HCT116 (cell line): ENCODE measurements around the gene CLEC16A. TPM values are rescaled to one million over a fixed set of nuclear protein-coding genes. Genes with fewer than 3 reads are reported as not detected.
A peak's percentile ranks its signal among the peaks of the same experiment; 100 is the strongest.

Source experiments
- ATAC-seq: fragments of 200-7000 bp; cut with Tn5 transposase; 2 replicates; pipeline ENCODE4 v1.9.1; 2020; ENCODE audit warnings: mild to moderate bottlenecking, moderate library complexity
- BruUV-seq: library from RNA; stranded (reverse); fragments of 400-500 nt; replicated peaks from 2 replicates; lab custom pipeline; 2021; lab: Mats Ljungman, UMichigan
- CTCF ChIA-PET: fragments of 300-600 bp; sonication (Branson Sonifier 250); formaldehyde crosslinking; loops from one replicate; lab custom pipeline; 2021; ENCODE audit warnings: antibody characterized with exemption; lab: Charles Lee
- POLR2A ChIA-PET: fragments of 300-600, 350-600 bp; sonication (Branson Sonifier 250); formaldehyde crosslinking; loops from one replicate; lab custom pipeline; 2021; ENCODE audit warnings: antibody characterized with exemption; lab: Charles Lee
- RAD21 ChIA-PET, 2 experiments: fragments of 300-600 bp; sonication (Branson Sonifier 250); formaldehyde crosslinking; loops; one replicate each; lab custom pipeline; 2023; ENCODE audit warnings: low total read pairs in 2 of 2; ENCODE audit not compliant: uncharacterized antibody in 2 of 2, unreplicated experiment in 2 of 2, low non-redundant PET in 1 of 2; lab: Charles Lee
- DNase-seq: peaks from one replicate; pipeline ENCODE4 v3.0.0-alpha.2; 2010; ENCODE audit warnings: low read depth, low spot score
- H2AFZ ChIP-seq: fragments of 200-600 bp; shearing (Covaris generic), sonication (generic); 2 replicates; pipeline ENCODE4 v1.6.1; 2017; ENCODE audit warnings: low read depth, mixed run types, mixed read lengths, antibody characterized with exemption, low read length; ENCODE audit not compliant: poor library complexity, severe bottlenecking
- H3K27ac ChIP-seq: 2 replicates; pipeline ENCODE4 v1.5.1; 2012; ENCODE audit warnings: low read depth, low read length
- H3K27me3 ChIP-seq: fragments of 200-600 bp; sonication (generic); 2 replicates; pipeline ENCODE4 v1.6.1; 2016; ENCODE audit warnings: mixed run types, low read length, mixed read lengths; ENCODE audit not compliant: insufficient read depth
- H3K36me3 ChIP-seq, 2 experiments: fragments of 200-500 bp in 1 of 2; fragments of 200-600 bp in 1 of 2; sonication (Bioruptor generic) in 1 of 2; sonication (generic) in 1 of 2; 2 replicates each; pipeline versions ENCODE4 v1.5.1 to v1.6.1; 2014 to 2016; ENCODE audit warnings: low read length in 2 of 2, inconsistent platforms in 1 of 2, mixed read lengths in 1 of 2, mixed run types in 1 of 2; ENCODE audit not compliant: insufficient read depth in 2 of 2, control insufficient read depth in 1 of 2
- H3K4me1 ChIP-seq, 2 experiments: fragments of 200-600 bp in 1 of 2; sonication (generic) in 1 of 2; 2 replicates each; pipeline versions ENCODE4 v1.5.1 to v1.6.1; 2012 to 2017; ENCODE audit warnings: low read length in 2 of 2, inconsistent platforms in 1 of 2, mild to moderate bottlenecking in 1 of 2, mixed read lengths in 1 of 2, mixed run types in 1 of 2, moderate library complexity in 1 of 2; ENCODE audit not compliant: insufficient read depth in 2 of 2, control insufficient read depth in 1 of 2
- H3K4me2 ChIP-seq: fragments of 200-600 bp; sonication (generic); 2 replicates; pipeline ENCODE4 v1.6.1; 2017; ENCODE audit warnings: mixed run types, low read length, mixed read lengths
- H3K4me3 ChIP-seq, 2 experiments: fragments of 200-600 bp in 1 of 2; sonication (generic) in 1 of 2; replicated peaks in 1 of 2; 2 replicates each; pipeline ENCODE4 v1.5.1; 2011 to 2016; ENCODE audit warnings: low read length in 2 of 2, control low read depth in 1 of 2, low read depth in 1 of 2, mild to moderate bottlenecking in 1 of 2, mixed read lengths in 1 of 2, mixed run types in 1 of 2
- H3K79me2 ChIP-seq: fragments of 200-600 bp; sonication (generic); 2 replicates; pipeline ENCODE4 v1.6.1; 2017; ENCODE audit warnings: mild to moderate bottlenecking, mixed run types, low read length, moderate library complexity, mixed read lengths; ENCODE audit not compliant: insufficient read depth
- H3K9ac ChIP-seq: fragments of 200-600 bp; sonication (generic); 2 replicates; pipeline ENCODE4 v1.6.1; 2016; ENCODE audit warnings: low read length, mixed read lengths
- H3K9me2 ChIP-seq: fragments of 200-600 bp; sonication (generic), shearing (Covaris generic); 2 replicates; pipeline ENCODE4 v1.6.1; 2017; ENCODE audit warnings: mixed run types, mild to moderate bottlenecking, moderate library complexity; ENCODE audit not compliant: insufficient read depth
- H3K9me3 ChIP-seq, 2 experiments: fragments of 200-500 bp in 1 of 2; fragments of 200-600 bp in 1 of 2; sonication (Bioruptor generic) in 1 of 2; sonication (generic) in 1 of 2; 2 replicates each; pipeline ENCODE4 v1.6.1; 2014 to 2017; ENCODE audit warnings: low read length in 2 of 2, mixed read lengths in 2 of 2, inconsistent platforms in 1 of 2, low read depth in 1 of 2, mild to moderate bottlenecking in 1 of 2, mixed run types in 1 of 2, moderate library complexity in 1 of 2; ENCODE audit not compliant: control insufficient read depth in 1 of 2, insufficient read depth in 1 of 2
- H4K20me1 ChIP-seq: fragments of 200-600 bp; sonication (generic), shearing (Covaris generic); 2 replicates; pipeline ENCODE4 v1.6.1; 2017; ENCODE audit warnings: mixed run types, mild to moderate bottlenecking, moderate library complexity; ENCODE audit not compliant: insufficient read depth
- CTCF ChIP-seq, 3 experiments: fragments of 200-600 bp in 1 of 3; sonication (generic) in 1 of 3; IDR thresholded peaks in 2 of 3; conservative IDR thresholded peaks in 1 of 3; 2 replicates each; pipeline ENCODE4 v1.5.1; 2012 to 2017; ENCODE audit warnings: low read depth in 2 of 3, low read length in 2 of 3, antibody characterized with exemption in 1 of 3, borderline replicate concordance in 1 of 3, control low read depth in 1 of 3, mild to moderate bottlenecking in 1 of 3, mixed read lengths in 1 of 3, mixed run types in 1 of 3, moderate library complexity in 1 of 3; ENCODE audit not compliant: insufficient read depth in 1 of 3
- EZH2 ChIP-seq: fragments of 200-600 bp; sonication (generic); IDR thresholded peaks from 2 replicates; pipeline ENCODE4 v1.6.1; 2017; ENCODE audit warnings: antibody characterized with exemption, mixed run types
- EZH2phosphoT487 ChIP-seq: fragments of 200-600 bp; IDR thresholded peaks from 2 replicates; pipeline ENCODE4 v1.6.1; 2018; ENCODE audit warnings: antibody characterized with exemption, borderline replicate concordance
- JUND ChIP-seq: IDR thresholded peaks from 2 replicates; pipeline ENCODE4 v1.6.1; 2012
- POLR2A ChIP-seq: IDR thresholded peaks from 2 replicates; pipeline ENCODE4 v1.7.0; 2011; ENCODE audit warnings: borderline replicate concordance; ENCODE audit not compliant: insufficient read depth, insufficient read length; ENCODE audit errors: extremely low read depth
- POLR2AphosphoS5 ChIP-seq: IDR thresholded peaks from 2 replicates; pipeline ENCODE4 v1.6.1; 2011; ENCODE audit warnings: mild to moderate bottlenecking, low read depth, low read length, moderate library complexity
- RAD21 ChIP-seq: IDR thresholded peaks from 2 replicates; pipeline ENCODE4 v1.6.1; 2012; ENCODE audit warnings: low read depth, mild to moderate bottlenecking
- SRF ChIP-seq: IDR thresholded peaks from 2 replicates; pipeline ENCODE4 v1.6.1; 2012; ENCODE audit warnings: low read depth
- TCF7L2 ChIP-seq: IDR thresholded peaks from 2 replicates; pipeline ENCODE4 v1.7.0; 2011; ENCODE audit warnings: borderline replicate concordance, inconsistent platforms; ENCODE audit not compliant: insufficient read depth, insufficient read length; ENCODE audit errors: extremely low read depth
- ZFX ChIP-seq: fragments of 450-650 bp; IDR thresholded peaks from 2 replicates; pipeline ENCODE4 v1.6.1; 2017
- ZNF274 ChIP-seq: fragments of 200-500 bp; sonication (Bioruptor generic); IDR thresholded peaks from 2 replicates; pipeline ENCODE4 v1.6.1; 2014; ENCODE audit warnings: mild to moderate bottlenecking, low read depth, low read length, inconsistent platforms
- intact Hi-C: fragments of 100-400 bp; cut with micrococcal nuclease; formaldehyde crosslinking; loops from 2 replicates; pipeline ENCODE4 v1.10.0; 2022
- total RNA-seq: library from RNA; stranded (reverse); gene quantifications from one replicate; pipeline ENCODE4 v1.2.1, GENCODE V29; 2021; ENCODE audit not compliant: unreplicated experiment
- TF ChIP-seq, protein P1 (sequence below): IDR thresholded peaks from 2 replicates; pipeline ENCODE4 v1.6.1; 2012; ENCODE audit warnings: low read depth
- TF ChIP-seq, protein P2 (sequence below): IDR thresholded peaks from 2 replicates; pipeline ENCODE4 v1.6.1; 2012
- TF ChIP-seq, protein P3 (sequence below): IDR thresholded peaks from 2 replicates; pipeline ENCODE4 v1.6.1; 2012

CLEC16A gene
- total RNA-seq, 1 experiment from 2014 or later: 18.0 TPM

GRCh38 chr16:11180489-11180888 lies 236.1 kb downstream of the CLEC16A start:
- no peaks in the 10 kb centered on the region for H3K27me3 ChIP-seq
- H3K9me3 ChIP-seq: no peaks in the 10 kb centered on the region
- no peaks in the 10 kb centered on the region for H3K9me2 ChIP-seq
- ATAC-seq (0 out of 2 replicates have a peak, but pooled peaks have one; percentile 17), DNase-seq (no peak)
- no peak overlapping the region for H3K9ac ChIP-seq
- peaks cover 0 to 14% of the 10 kb centered on the region in 2 experiments; a peak in 3 of 4 replicates for H3K4me1 ChIP-seq
- no peak overlapping the region for H3K4me2 ChIP-seq
- ChIA-PET RAD21 (no interaction called here), CTCF (no interaction called here), POLR2A (no interaction called here)
- intact Hi-C loops: no loop called here
- no peak overlapping the region for H3K27ac ChIP-seq
- H4K20me1 ChIP-seq: no peaks in the 10 kb centered on the region
- TF ChIP-seq POLR2A (no peak), ZFX (no peak), ZNF274 (no peak), JUND (no peak), EZH2phosphoT487 (no peak), RAD21 (no peak), TCF7L2 (no peak), EZH2 (no peak), POLR2AphosphoS5 (no peak), SRF (no peak), CTCF (IDR thresholded peaks at IDR 0.05 in 2 of 3, conservative IDR thresholded peaks at IDR 0.05 in 1 of 3; ENCODE audit: borderline replicate concordance in 1 of 3, insufficient read depth in 1 of 3, low read depth in 2 of 3, low read length in 2 of 3) (no peak)
- TF ChIP-seq, protein P1, sequence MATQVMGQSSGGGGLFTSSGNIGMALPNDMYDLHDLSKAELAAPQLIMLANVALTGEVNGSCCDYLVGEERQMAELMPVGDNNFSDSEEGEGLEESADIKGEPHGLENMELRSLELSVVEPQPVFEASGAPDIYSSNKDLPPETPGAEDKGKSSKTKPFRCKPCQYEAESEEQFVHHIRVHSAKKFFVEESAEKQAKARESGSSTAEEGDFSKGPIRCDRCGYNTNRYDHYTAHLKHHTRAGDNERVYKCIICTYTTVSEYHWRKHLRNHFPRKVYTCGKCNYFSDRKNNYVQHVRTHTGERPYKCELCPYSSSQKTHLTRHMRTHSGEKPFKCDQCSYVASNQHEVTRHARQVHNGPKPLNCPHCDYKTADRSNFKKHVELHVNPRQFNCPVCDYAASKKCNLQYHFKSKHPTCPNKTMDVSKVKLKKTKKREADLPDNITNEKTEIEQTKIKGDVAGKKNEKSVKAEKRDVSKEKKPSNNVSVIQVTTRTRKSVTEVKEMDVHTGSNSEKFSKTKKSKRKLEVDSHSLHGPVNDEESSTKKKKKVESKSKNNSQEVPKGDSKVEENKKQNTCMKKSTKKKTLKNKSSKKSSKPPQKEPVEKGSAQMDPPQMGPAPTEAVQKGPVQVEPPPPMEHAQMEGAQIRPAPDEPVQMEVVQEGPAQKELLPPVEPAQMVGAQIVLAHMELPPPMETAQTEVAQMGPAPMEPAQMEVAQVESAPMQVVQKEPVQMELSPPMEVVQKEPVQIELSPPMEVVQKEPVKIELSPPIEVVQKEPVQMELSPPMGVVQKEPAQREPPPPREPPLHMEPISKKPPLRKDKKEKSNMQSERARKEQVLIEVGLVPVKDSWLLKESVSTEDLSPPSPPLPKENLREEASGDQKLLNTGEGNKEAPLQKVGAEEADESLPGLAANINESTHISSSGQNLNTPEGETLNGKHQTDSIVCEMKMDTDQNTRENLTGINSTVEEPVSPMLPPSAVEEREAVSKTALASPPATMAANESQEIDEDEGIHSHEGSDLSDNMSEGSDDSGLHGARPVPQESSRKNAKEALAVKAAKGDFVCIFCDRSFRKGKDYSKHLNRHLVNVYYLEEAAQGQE: no peak
- TF ChIP-seq, protein P2, sequence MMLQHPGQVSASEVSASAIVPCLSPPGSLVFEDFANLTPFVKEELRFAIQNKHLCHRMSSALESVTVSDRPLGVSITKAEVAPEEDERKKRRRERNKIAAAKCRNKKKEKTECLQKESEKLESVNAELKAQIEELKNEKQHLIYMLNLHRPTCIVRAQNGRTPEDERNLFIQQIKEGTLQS: no peak
- TF ChIP-seq, protein P3, sequence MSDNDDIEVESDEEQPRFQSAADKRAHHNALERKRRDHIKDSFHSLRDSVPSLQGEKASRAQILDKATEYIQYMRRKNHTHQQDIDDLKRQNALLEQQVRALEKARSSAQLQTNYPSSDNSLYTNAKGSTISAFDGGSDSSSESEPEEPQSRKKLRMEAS: no peak
- no peak overlapping the region for H2AFZ ChIP-seq
- no TSS peak for BruUV-seq
- no peaks in the 10 kb centered on the region for H3K79me2 ChIP-seq
- H3K36me3 ChIP-seq: no peaks in the 10 kb centered on the region; a peak in 1 of 4 replicates
- H3K4me3 ChIP-seq: no peak overlapping the region
